Hepatocyte (in vitro differentiated cells): ENCODE results near the gene DOCK2. TPM values are rescaled to one million over a fixed set of nuclear protein-coding genes. Genes with fewer than 3 reads are reported as not detected.
"Not testable (repeated sequence)": the region's sequence is repeated elsewhere in the genome, so short reads cannot be mapped to it uniquely, and the experiment has no call there.

ENCODE experiments used
- DNase-seq: peaks from one replicate; pipeline ENCODE4 v3.0.0-alpha.2; 2016; ENCODE audit warnings: low spot score
- H2AFZ ChIP-seq: fragments of 200-600 bp; sonication (generic); 2 replicates; pipeline ENCODE4 v1.6.0; 2016; ENCODE audit warnings: antibody characterized with exemption, mild to moderate bottlenecking
- H3K27ac ChIP-seq: fragments of 200-600 bp; sonication (generic); 2 replicates; pipeline ENCODE4 v1.5.1; 2016; ENCODE audit warnings: mild to moderate bottlenecking
- H3K27me3 ChIP-seq: fragments of 200-600 bp; sonication (generic); 2 replicates; pipeline ENCODE4 v1.6.1; 2016
- H3K36me3 ChIP-seq: fragments of 200-600 bp; sonication (generic); replicated peaks from 2 replicates; pipeline ENCODE4 v1.5.1; 2016; ENCODE audit warnings: low read depth; ENCODE audit not compliant: insufficient read depth
- H3K4me1 ChIP-seq: fragments of 200-600 bp; sonication (generic); 2 replicates; pipeline ENCODE4 v1.5.1; 2016; ENCODE audit warnings: mild to moderate bottlenecking, moderate library complexity; ENCODE audit not compliant: insufficient read depth
- H3K4me2 ChIP-seq: fragments of 200-600 bp; sonication (generic); 2 replicates; pipeline ENCODE4 v1.6.0; 2016
- H3K4me3 ChIP-seq: fragments of 200-600 bp; sonication (generic); 2 replicates; pipeline ENCODE4 v1.5.1; 2016; ENCODE audit warnings: mild to moderate bottlenecking
- H3K79me2 ChIP-seq: fragments of 200-600 bp; sonication (generic); 2 replicates; pipeline ENCODE4 v1.6.0; 2017; ENCODE audit warnings: mild to moderate bottlenecking
- H3K9me2 ChIP-seq: fragments of 200-600 bp; sonication (generic); replicated peaks from 2 replicates; pipeline ENCODE4 v1.6.0; 2017; ENCODE audit warnings: mild to moderate bottlenecking; ENCODE audit not compliant: insufficient read depth
- H3K9me3 ChIP-seq: fragments of 200-600 bp; sonication (generic); 2 replicates; pipeline ENCODE4 v1.5.1; 2016; ENCODE audit warnings: low read depth, mild to moderate bottlenecking
- H4K20me1 ChIP-seq: fragments of 200-600 bp; sonication (generic); 2 replicates; pipeline ENCODE4 v1.6.0; 2016; ENCODE audit warnings: mild to moderate bottlenecking; ENCODE audit not compliant: insufficient read depth, poor library complexity, severe bottlenecking
- CTCF ChIP-seq: fragments of 200-600 bp; sonication (generic); IDR thresholded peaks from 2 replicates; pipeline ENCODE4 v1.5.1; 2016; ENCODE audit warnings: antibody characterized with exemption, mild to moderate bottlenecking; ENCODE audit not compliant: poor library complexity
- EZH2 ChIP-seq: fragments of 200-600 bp; sonication (generic); IDR thresholded peaks from 2 replicates; pipeline ENCODE4 v1.6.1; 2016; ENCODE audit warnings: antibody characterized with exemption, mild to moderate bottlenecking, borderline replicate concordance
- EZH2phosphoT487 ChIP-seq: fragments of 200-600 bp; sonication (generic); IDR thresholded peaks from one replicate; pipeline ENCODE4 v1.6.1; 2018; ENCODE audit warnings: antibody characterized with exemption, mild to moderate bottlenecking, low read depth, moderate library complexity; ENCODE audit not compliant: unreplicated experiment, severe bottlenecking
- WGBS: methylation state at CpG from one replicate; pipeline ENCODE4 v1.1.6; 2016; ENCODE audit warnings: low lambda C conversion rate; ENCODE audit errors: missing lambda C conversion rate; 5-methylcytosine and 5-hydroxymethylcytosine counted together
- polyA plus RNA-seq: library from polyadenylated mRNA; unstranded; fragments of >200 nt; fragmentation: Nextera tagmentation; extraction: Ambion mirVana; gene quantifications from 2 replicates; pipeline ENCODE4 v1.2.1, GENCODE V29; 2016
- total RNA-seq: library from RNA; depleted of rRNA; stranded (reverse); fragments of >200 nt; gene quantifications from 2 replicates; pipeline ENCODE4 v1.2.3, GENCODE V29; 2014

The DOCK2 gene
- total and polyA plus RNA-seq, 2 experiments from 2014 or later = 0.60 TPM; not detected in 1

- no peak for TF ChIP-seq EZH2phosphoT487
- no peak for TF ChIP-seq CTCF
- TF ChIP-seq EZH2 = no peak
- Histone ChIP-seq H3K9me2 (no peaks in the 10 kb centered on the region), H3K79me2 (no peaks in the 10 kb centered on the region), H2AFZ (no peak overlapping the region), H4K20me1 (no peaks in the 10 kb centered on the region), H3K4me2 (no peak overlapping the region), H3K4me3 (no peak overlapping the region), H3K4me1 (no peaks in the 10 kb centered on the region), H3K27ac (no peak overlapping the region), H3K9me3 (no peaks in the 10 kb centered on the region), H3K36me3 (no peaks in the 10 kb centered on the region), H3K27me3 (peaks cover 3% of the 10 kb centered on the region)
- no peak for DNase-seq
- 100% methylated on average over 2 of the region's 2 CpGs for WGBS
These were observed 313.3 kb downstream of the DOCK2 start for GRCh38 chr5:169950333-169950732.

GRCh38 chr5:169953196-169953595 is 316.1 kb downstream of the DOCK2 start:
- 90% methylated on average over 4 of the region's 4 CpGs for WGBS
- H3K4me3 ChIP-seq, H3K27me3 ChIP-seq, H3K79me2 ChIP-seq, H3K9me3 ChIP-seq, H4K20me1 ChIP-seq, DNase-seq, H3K9me2 ChIP-seq, H3K36me3 ChIP-seq, H2AFZ ChIP-seq, H3K27ac ChIP-seq, H3K4me2 ChIP-seq, H3K4me1 ChIP-seq: not testable (repeated sequence)

GRCh38 chr5:169954786-169955185 is 317.7 kb downstream of the DOCK2 start:
- Histone ChIP-seq H3K27me3 (peaks cover 3% of the 10 kb centered on the region), H3K36me3 (no peaks in the 10 kb centered on the region), H3K27ac (no peak overlapping the region), H3K9me3 (no peaks in the 10 kb centered on the region), H4K20me1 (no peaks in the 10 kb centered on the region), H3K79me2 (no peaks in the 10 kb centered on the region), H3K4me3 (no peak overlapping the region), H2AFZ (no peak overlapping the region), H3K4me1 (no peaks in the 10 kb centered on the region), H3K4me2 (no peak overlapping the region), H3K9me2 (no peaks in the 10 kb centered on the region)
- DNase-seq = no peak
- TF ChIP-seq EZH2phosphoT487 (no peak), EZH2 (no peak), CTCF (no peak)
- 85% methylated on average over 6 of the region's 6 CpGs for WGBS

- Histone ChIP-seq H3K36me3 (no peaks in the 10 kb centered on the region), H3K4me3 (no peak overlapping the region), H4K20me1 (no peaks in the 10 kb centered on the region), H3K27me3 (peaks cover 3% of the 10 kb centered on the region), H2AFZ (no peak overlapping the region), H3K4me2 (no peak overlapping the region), H3K79me2 (no peaks in the 10 kb centered on the region), H3K27ac (no peak overlapping the region), H3K4me1 (no peaks in the 10 kb centered on the region), H3K9me2 (no peaks in the 10 kb centered on the region), H3K9me3 (no peaks in the 10 kb centered on the region)
- DNase-seq = no peak
- TF ChIP-seq EZH2phosphoT487 (no peak), EZH2 (no peak), CTCF (no peak)
- 84% methylated on average over 3 of the region's 3 CpGs for WGBS
These were observed 319.1 kb downstream of the DOCK2 start for GRCh38 chr5:169956126-169956525.
